ENCODE data around the gene ELMOD3. TPM values are rescaled to one million over a fixed set of nuclear protein-coding genes. Genes with fewer than 3 reads are reported as not detected.

The ELMOD3 gene
- total RNA-seq, 1 experiment from 2014 or later, result 18.1 TPM

DNA sequence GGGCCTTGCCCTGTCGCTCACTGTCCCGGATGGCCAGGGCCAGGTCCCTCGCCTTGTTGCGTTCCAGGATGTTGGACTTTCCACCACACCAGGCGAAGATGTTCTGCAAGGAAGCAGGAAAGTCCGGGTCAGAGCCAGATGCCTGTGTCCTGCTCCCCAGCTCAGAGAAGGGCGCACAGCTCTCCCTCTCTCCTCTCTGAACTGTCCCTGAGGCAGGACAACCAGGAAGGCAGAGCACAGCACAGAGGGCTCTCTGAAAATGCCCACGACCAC is 44.5 kb downstream of the ELMOD3 start:
- ChIA-PET CTCF (no interaction called here), POLR2A (ENCODE audit: unreplicated experiment) (no interaction called here)
- Histone ChIP-seq H3K4me2 (no peak overlapping the region), H3K27me3 (ENCODE audit: insufficient read depth, low read depth) (no peaks in the 10 kb centered on the region), H3K4me1 (replicated peaks; ENCODE audit: insufficient read depth) (peaks cover 32% of the 10 kb centered on the region), H2AFZ (no peak overlapping the region), H3K9me3 (ENCODE audit: insufficient read depth, low read depth) (no peaks in the 10 kb centered on the region; the same call in 1 of the 2 replicates), H3K27ac (no peak overlapping the region), H4K20me1 (ENCODE audit: insufficient read depth) (no peaks in the 10 kb centered on the region), H3K36me3 (ENCODE audit: low read depth) (0 out of 2 replicates have a peak, but pooled peaks cover 10% of the 10 kb centered on the region), H3K9me2 (ENCODE audit: insufficient read depth) (no peaks in the 10 kb centered on the region), H3K4me3 (no peak overlapping the region), H3F3A (ENCODE audit: insufficient read depth, low read depth) (peaks cover 27% of the 10 kb centered on the region), H3K79me2 (ENCODE audit: low read depth) (peaks cover 5% of the 10 kb centered on the region; the same call in 1 of the 2 replicates)
- DNase-seq, result no peak
- BruUV-seq (replicated peaks), result no TSS peak
- intact Hi-C loops (cut with micrococcal nuclease; ENCODE audit: unreplicated experiment), result no loop called here
- TF ChIP-seq, protein P1, sequence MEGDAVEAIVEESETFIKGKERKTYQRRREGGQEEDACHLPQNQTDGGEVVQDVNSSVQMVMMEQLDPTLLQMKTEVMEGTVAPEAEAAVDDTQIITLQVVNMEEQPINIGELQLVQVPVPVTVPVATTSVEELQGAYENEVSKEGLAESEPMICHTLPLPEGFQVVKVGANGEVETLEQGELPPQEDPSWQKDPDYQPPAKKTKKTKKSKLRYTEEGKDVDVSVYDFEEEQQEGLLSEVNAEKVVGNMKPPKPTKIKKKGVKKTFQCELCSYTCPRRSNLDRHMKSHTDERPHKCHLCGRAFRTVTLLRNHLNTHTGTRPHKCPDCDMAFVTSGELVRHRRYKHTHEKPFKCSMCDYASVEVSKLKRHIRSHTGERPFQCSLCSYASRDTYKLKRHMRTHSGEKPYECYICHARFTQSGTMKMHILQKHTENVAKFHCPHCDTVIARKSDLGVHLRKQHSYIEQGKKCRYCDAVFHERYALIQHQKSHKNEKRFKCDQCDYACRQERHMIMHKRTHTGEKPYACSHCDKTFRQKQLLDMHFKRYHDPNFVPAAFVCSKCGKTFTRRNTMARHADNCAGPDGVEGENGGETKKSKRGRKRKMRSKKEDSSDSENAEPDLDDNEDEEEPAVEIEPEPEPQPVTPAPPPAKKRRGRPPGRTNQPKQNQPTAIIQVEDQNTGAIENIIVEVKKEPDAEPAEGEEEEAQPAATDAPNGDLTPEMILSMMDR (conservative IDR thresholded peaks at IDR 0.05), result no peak
- no peak for TF ChIP-seq EZH2 (IDR thresholded peaks at IDR 0.05; ENCODE audit: low read depth)

DNA sequence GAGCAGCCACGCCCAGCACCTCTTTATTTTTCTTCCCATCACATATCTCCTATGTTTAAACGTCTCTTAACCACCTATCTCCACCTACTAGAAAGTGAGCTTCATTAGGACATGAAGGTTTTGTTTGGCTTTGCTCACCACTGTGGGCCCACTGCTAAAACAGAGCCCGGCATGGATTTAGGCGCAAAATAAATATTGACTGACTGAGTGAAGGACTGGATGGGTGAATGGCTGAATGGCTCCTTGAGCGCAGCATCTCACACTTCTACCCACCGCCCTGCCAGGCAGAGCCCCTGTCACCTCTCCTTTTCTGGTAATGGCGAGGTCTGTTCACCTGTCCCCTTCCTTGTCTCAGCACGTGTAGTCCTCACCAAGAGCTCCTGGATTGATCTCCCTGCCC is 45.5 kb downstream of the ELMOD3 start:
- CTCF ChIA-PET, result no interaction called here
- no peaks in the 10 kb centered on the region for H3K27me3 ChIP-seq (ENCODE audit: insufficient read depth, low read depth)
- intact Hi-C loops (cut with micrococcal nuclease; ENCODE audit: unreplicated experiment), result no loop called here
- H3K4me3 ChIP-seq, result no peak overlapping the region
- no peaks in the 10 kb centered on the region for H4K20me1 ChIP-seq (ENCODE audit: insufficient read depth)
- H3K4me1 ChIP-seq (replicated peaks; ENCODE audit: insufficient read depth), result peaks cover 32% of the 10 kb centered on the region
- H3K9me2 ChIP-seq (ENCODE audit: insufficient read depth), result no peaks in the 10 kb centered on the region
- H3K27ac ChIP-seq, result no peak overlapping the region
- H2AFZ ChIP-seq, result no peak overlapping the region
- peaks cover 27% of the 10 kb centered on the region for H3F3A ChIP-seq (ENCODE audit: insufficient read depth, low read depth)
- TF ChIP-seq EZH2 (IDR thresholded peaks at IDR 0.05; ENCODE audit: low read depth), result no peak
- TF ChIP-seq, protein P1 (conservative IDR thresholded peaks at IDR 0.05), result no peak
- H3K4me2 ChIP-seq, result no peak overlapping the region
- H3K9me3 ChIP-seq (ENCODE audit: insufficient read depth, low read depth), result no peaks in the 10 kb centered on the region; the same call in 1 of the 2 replicates
- H3K79me2 ChIP-seq (ENCODE audit: low read depth), result peaks cover 9% of the 10 kb centered on the region
- BruUV-seq (replicated peaks), result no TSS peak
- DNase-seq, result no peak
- 0 out of 2 replicates have a peak, but pooled peaks cover 4% of the 10 kb centered on the region for H3K36me3 ChIP-seq (ENCODE audit: low read depth)
- POLR2A ChIA-PET (ENCODE audit: unreplicated experiment), result no interaction called here

DNA sequence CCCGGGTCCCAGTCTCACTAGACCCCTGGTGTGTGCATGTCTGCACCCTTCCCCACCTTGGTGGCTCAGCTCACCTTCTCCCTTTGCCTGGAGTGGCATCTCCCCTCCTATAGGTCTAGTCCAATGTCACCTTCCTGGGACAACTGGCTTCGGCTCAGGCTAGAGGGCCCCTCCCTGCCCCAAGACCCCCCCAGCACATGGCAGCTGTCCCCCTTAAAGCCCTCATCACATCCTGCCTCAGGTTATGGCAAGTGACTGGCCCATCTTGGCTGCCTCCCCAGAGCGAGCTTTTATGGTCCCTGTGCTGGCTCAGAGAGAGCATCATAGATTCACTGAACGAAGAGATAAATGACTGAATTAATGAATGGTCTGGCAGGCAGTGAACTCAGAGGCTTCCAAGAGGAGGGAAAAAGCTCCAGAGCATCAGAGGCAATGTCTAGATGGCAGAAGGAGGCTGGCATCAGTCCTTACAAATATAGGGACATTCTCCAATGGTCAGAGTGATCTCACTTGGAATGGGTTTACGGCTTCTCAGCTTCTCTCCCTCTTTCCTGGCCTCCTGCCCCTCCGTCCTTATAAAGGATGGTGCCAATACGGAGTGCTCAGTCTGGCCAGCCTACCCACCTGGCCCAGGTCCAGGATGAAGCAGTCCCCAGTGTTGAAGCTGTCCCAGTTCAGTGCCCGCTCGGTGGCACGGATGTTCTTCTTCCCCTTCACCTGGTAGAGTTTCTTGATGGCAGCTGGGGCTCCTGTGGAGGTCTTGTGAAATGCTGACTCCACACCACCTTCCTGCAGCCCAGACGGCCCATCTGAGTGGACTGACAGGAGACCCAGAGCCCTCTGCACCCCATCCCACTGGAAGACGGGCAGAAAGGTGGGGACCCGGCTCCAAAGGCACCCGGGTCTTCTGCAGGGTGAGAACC is 46.2 kb downstream of the ELMOD3 start:
- ChIA-PET POLR2A (ENCODE audit: unreplicated experiment) (no interaction called here), CTCF (no interaction called here)
- H3F3A ChIP-seq (ENCODE audit: insufficient read depth, low read depth), result peaks cover 25% of the 10 kb centered on the region
- peaks cover 11% of the 10 kb centered on the region for H3K79me2 ChIP-seq (ENCODE audit: low read depth)
- H3K4me3 ChIP-seq, result no peak overlapping the region
- H3K9me2 ChIP-seq (ENCODE audit: insufficient read depth), result no peaks in the 10 kb centered on the region
- no peak overlapping the region for H2AFZ ChIP-seq
- H3K9me3 ChIP-seq (ENCODE audit: insufficient read depth, low read depth), result no peaks in the 10 kb centered on the region; the same call in 1 of the 2 replicates
- no TSS peak for BruUV-seq (replicated peaks)
- DNase-seq, result no peak
- intact Hi-C loops (cut with micrococcal nuclease; ENCODE audit: unreplicated experiment), result no loop called here
- no peaks in the 10 kb centered on the region for H4K20me1 ChIP-seq (ENCODE audit: insufficient read depth)
- H3K27ac ChIP-seq, result no peak overlapping the region
- TF ChIP-seq EZH2 (IDR thresholded peaks at IDR 0.05; ENCODE audit: low read depth), result no peak
- TF ChIP-seq, protein P1 (conservative IDR thresholded peaks at IDR 0.05), result no peak
- no peak overlapping the region for H3K4me2 ChIP-seq
- peaks cover 26% of the 10 kb centered on the region for H3K4me1 ChIP-seq (replicated peaks; ENCODE audit: insufficient read depth)
- no peaks in the 10 kb centered on the region for H3K27me3 ChIP-seq (ENCODE audit: insufficient read depth, low read depth)
- no peaks in the 10 kb centered on the region for H3K36me3 ChIP-seq (ENCODE audit: low read depth)
